Measurements from ENCODE around the gene HOXD4. TPM values are rescaled to one million over a fixed set of nuclear protein-coding genes. Genes with fewer than 3 reads are reported as not detected.

HOXD4 gene
- total RNA-seq, 1 donor from 2014 or later = 1.3 TPM

DNA sequence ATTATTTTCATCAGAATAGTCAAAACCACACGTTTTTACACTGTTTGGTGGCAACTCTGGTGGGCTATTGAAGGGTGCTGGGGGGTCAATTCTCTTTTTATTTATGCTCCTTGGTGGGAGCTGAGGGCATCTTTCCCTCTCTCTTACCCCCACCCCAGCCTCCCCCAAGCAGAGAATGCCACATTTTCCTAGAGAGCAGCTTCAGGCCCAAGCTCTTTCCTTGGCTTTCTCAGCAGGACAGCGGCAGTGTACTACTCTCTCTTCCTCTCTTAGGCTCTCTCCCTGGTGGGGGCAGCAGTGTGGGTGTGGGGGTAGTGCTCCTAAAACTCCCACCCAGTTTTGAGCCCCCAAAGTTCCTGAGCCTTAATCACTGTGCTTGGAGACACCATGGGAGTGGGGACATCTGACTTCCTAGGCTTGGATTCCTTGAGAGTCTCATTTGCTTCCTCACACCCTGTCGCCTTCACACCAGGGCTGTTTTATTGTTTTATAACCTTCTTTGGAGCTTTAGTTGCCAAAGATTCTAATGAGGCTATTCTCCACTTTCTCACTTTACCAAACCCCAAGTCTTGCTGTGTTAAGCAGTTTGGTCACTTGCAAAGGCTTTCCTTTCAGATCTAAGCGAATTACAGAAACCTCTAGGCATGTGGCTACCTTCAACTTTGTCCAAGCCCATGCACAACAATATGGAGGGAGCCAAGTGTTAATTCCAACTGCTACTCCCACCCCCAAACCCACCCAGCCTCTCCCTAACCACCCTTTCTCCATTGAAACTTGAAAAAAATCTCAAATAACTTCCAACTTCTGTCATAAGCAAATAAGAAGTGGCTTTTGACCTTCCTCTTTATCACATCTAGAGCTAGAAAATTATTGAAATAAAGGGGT, 6.0 kb upstream of the HOXD4 start:
- Mint-ChIP-seq H3K27ac (ENCODE audit: unreplicated experiment) (no peak overlapping the region), H3K27me3 (ENCODE audit: low read depth) (peaks cover 100% of the 10 kb centered on the region), H3K36me3 (ENCODE audit: low read depth) (no peaks in the 10 kb centered on the region), H3K4me3 (no peak overlapping the region), H3K9me3 (no peaks in the 10 kb centered on the region), H3K4me1 (no peaks in the 10 kb centered on the region)
- DNase-seq (ENCODE audit: low read depth, low spot score) = no peak
- TF ChIP-seq, protein P1, sequence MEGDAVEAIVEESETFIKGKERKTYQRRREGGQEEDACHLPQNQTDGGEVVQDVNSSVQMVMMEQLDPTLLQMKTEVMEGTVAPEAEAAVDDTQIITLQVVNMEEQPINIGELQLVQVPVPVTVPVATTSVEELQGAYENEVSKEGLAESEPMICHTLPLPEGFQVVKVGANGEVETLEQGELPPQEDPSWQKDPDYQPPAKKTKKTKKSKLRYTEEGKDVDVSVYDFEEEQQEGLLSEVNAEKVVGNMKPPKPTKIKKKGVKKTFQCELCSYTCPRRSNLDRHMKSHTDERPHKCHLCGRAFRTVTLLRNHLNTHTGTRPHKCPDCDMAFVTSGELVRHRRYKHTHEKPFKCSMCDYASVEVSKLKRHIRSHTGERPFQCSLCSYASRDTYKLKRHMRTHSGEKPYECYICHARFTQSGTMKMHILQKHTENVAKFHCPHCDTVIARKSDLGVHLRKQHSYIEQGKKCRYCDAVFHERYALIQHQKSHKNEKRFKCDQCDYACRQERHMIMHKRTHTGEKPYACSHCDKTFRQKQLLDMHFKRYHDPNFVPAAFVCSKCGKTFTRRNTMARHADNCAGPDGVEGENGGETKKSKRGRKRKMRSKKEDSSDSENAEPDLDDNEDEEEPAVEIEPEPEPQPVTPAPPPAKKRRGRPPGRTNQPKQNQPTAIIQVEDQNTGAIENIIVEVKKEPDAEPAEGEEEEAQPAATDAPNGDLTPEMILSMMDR (conservative IDR thresholded peaks at IDR 0.05) = no peak

DNA sequence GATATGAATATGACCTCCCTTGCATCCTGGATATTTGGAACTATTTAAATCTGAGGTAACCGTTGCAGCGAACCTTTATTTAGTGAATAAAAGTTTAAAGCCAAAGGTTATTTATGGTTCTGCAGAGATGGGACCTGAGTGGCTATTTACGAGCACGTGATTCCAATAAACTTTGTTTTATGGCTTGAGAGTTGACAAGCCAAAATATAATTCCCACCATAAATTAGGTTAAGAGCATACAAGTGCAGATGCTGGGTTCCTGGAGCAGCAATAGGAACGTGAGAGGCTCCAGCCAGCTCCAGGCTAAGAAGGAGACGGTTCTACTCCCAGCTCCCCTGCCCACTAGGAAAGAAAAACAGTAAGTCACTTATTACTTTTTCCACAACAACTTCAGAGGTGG, 5.2 kb upstream of the HOXD4 start:
- Mint-ChIP-seq H3K4me1 (no peaks in the 10 kb centered on the region), H3K4me3 (no peak overlapping the region), H3K27ac (ENCODE audit: unreplicated experiment) (no peak overlapping the region), H3K36me3 (ENCODE audit: low read depth) (no peaks in the 10 kb centered on the region), H3K27me3 (ENCODE audit: low read depth) (peaks cover 100% of the 10 kb centered on the region), H3K9me3 (no peaks in the 10 kb centered on the region)
- TF ChIP-seq, protein P1 (conservative IDR thresholded peaks at IDR 0.05) = no peak
- no peak for DNase-seq (ENCODE audit: low read depth, low spot score)

DNA sequence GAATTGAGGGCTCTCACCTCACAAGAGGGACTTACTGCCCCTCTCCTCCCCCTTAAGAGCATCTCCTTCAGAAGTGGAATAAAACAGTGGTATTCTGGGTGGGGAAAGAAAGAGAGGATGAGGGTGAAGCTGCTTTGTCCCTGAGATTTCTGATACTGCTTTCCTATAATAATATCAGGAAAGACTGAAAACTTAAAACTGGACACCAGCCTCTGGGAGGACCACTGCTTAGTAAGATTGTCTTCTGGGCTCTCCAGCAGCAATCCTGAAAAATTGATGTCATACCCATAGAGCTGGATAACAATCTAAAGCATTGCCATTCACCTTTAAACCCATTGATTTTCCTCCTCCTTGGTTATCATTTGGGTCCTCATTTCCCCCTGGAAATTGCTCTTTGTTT, 4.7 kb upstream of the HOXD4 start:
- no peak for DNase-seq (ENCODE audit: low read depth, low spot score)
- H3K4me3 Mint-ChIP-seq = no peak overlapping the region
- H3K4me1 Mint-ChIP-seq = no peaks in the 10 kb centered on the region
- peaks cover 100% of the 10 kb centered on the region for H3K27me3 Mint-ChIP-seq (ENCODE audit: low read depth)
- H3K9me3 Mint-ChIP-seq = no peaks in the 10 kb centered on the region
- TF ChIP-seq, protein P1 (conservative IDR thresholded peaks at IDR 0.05) = no peak
- no peaks in the 10 kb centered on the region for H3K36me3 Mint-ChIP-seq (ENCODE audit: low read depth)
- no peak overlapping the region for H3K27ac Mint-ChIP-seq (ENCODE audit: unreplicated experiment)

GRCh38 chr2:176147210-176147799, 4.0 kb upstream of the HOXD4 start:
- DNase-seq (ENCODE audit: low read depth, low spot score) = no peak
- Mint-ChIP-seq H3K27me3 (ENCODE audit: low read depth) (peaks cover 99% of the 10 kb centered on the region), H3K9me3 (no peaks in the 10 kb centered on the region), H3K36me3 (ENCODE audit: low read depth) (no peaks in the 10 kb centered on the region), H3K4me3 (no peak overlapping the region), H3K4me1 (no peaks in the 10 kb centered on the region), H3K27ac (ENCODE audit: unreplicated experiment) (no peak overlapping the region)
- TF ChIP-seq, protein P1 (conservative IDR thresholded peaks at IDR 0.05) = no peak

DNA sequence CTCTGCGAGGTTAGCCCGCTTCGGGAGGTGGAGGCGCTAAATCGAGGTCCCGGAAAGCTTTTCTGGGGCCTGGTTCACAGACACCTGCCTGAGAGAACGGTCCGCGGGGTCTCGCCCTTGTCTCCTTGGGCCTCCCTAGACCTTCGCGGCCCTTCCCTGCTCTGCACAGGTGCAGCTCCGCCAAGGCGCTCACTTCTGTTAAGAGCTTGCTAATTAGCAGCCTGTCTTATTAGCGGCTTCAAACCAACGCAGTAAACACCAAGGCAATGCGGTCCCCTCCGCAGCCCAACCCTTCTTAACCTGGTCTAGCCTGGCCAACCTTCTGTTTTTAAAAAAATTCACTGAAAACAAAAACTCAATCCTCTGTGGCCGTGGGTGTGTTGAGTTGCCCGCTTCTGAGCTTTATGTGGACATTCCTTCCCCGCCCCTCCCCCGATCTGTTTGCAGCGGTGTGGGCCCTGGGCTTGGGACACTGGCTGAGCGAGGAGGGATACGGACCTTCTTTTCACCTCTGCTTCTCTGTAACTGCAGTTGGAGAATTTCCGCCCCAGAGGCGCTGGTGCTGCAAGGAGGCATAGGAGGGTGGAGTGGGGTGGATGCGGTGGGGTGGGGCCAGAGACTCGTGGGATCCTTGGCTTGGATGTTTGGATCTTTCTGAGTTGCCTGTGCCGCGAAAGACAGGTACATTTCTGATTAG, 3.4 kb upstream of the HOXD4 start:
- TF ChIP-seq, protein P1 (conservative IDR thresholded peaks at IDR 0.05) = no peak
- no peaks in the 10 kb centered on the region for H3K4me1 Mint-ChIP-seq
- no peaks in the 10 kb centered on the region for H3K9me3 Mint-ChIP-seq
- no peak overlapping the region for H3K27ac Mint-ChIP-seq (ENCODE audit: unreplicated experiment)
- H3K4me3 Mint-ChIP-seq = no peak overlapping the region
- peaks cover 99% of the 10 kb centered on the region for H3K27me3 Mint-ChIP-seq (ENCODE audit: low read depth)
- H3K36me3 Mint-ChIP-seq (ENCODE audit: low read depth) = no peaks in the 10 kb centered on the region
- DNase-seq (ENCODE audit: low read depth, low spot score) = no peak

Measured in neural crest cell (in vitro differentiated cells).